ENCODE results near the gene GJB5. TPM values are rescaled to one million over a fixed set of nuclear protein-coding genes. Genes with fewer than 3 reads are reported as not detected.

The GJB5 gene
- total and polyA plus RNA-seq, 10 of the 15 experiments (the other 5 are each of a cell fraction or from before 2014, with no cell fraction given): not detected

- no peak overlapping the region for H3K27ac ChIP-seq (ENCODE audit: control insufficient read depth, insufficient read depth)
- peaks cover 2 to 10% of the 10 kb centered on the region in 2 experiments; a peak in 3 of 4 replicates for H3K27me3 ChIP-seq (replicated peaks in 1 of 2; ENCODE audit: control insufficient read depth in 2 of 2, insufficient read depth in 2 of 2, low read length in 1 of 2)
- WGBS (ENCODE audit: insufficient coverage, insufficient replicate concordance, low lambda C conversion rate, missing lambda C conversion rate): 54% methylated on average over 5 of the region's 5 CpGs
- H3K4me2 ChIP-seq (ENCODE audit: control insufficient read depth, insufficient read depth): no peak overlapping the region
- ChIA-PET SMC1A (ENCODE audit: uncharacterized antibody, unreplicated experiment) (no interaction called here), RAD21 (ENCODE audit: unreplicated experiment) (no interaction called here), CTCF (interaction anchor here (1.2 kb wide), 1 partner anchor 72 kb away, joined by 3 read pairs; no protein-coding TSS in a partner anchor), POLR2A (no interaction called here)
- DNase-seq (ENCODE audit: low read depth, low spot score) (no peak), ATAC-seq (no peak), FAIRE-seq (no peak)
- no TSS peak for BruUV-seq (replicated peaks)
- H3K36me3 ChIP-seq (ENCODE audit: control insufficient read depth in 2 of 2, insufficient read depth in 2 of 2, low read length in 1 of 2): no peaks in the 10 kb centered on the region
- no peaks in the 10 kb centered on the region for H4K20me1 ChIP-seq (ENCODE audit: control insufficient read depth, insufficient read depth)
- in situ Hi-C loops (cut with MboI) (no loop called here), intact Hi-C loops (cut with micrococcal nuclease; ENCODE audit: unreplicated experiment) (no loop called here)
- no peaks in the 10 kb centered on the region for H3K4me1 ChIP-seq (ENCODE audit: control insufficient read depth, insufficient read depth, low read length)
- TF ChIP-seq GABPA (IDR thresholded peaks at IDR 0.05; ENCODE audit: low read depth): no peak
- TF ChIP-seq ZNF24 (IDR thresholded peaks at IDR 0.05): no peak
- no peak for TF ChIP-seq SIN3A (IDR thresholded peaks at IDR 0.05; ENCODE audit: low read depth, low read length)
- TF ChIP-seq YY1 (IDR thresholded peaks at IDR 0.05; ENCODE audit: low read depth, low read length): no peak
- no peak for TF ChIP-seq LARP7 (IDR thresholded peaks at IDR 0.05)
- no peak for TF ChIP-seq MEF2B (IDR thresholded peaks at IDR 0.05; ENCODE audit: partially characterized antibody, poor library complexity, severe bottlenecking)
- no peak for TF ChIP-seq FOS (IDR thresholded peaks at IDR 0.05; ENCODE audit: borderline replicate concordance, extremely low read depth, insufficient read length)
- no peak overlapping the region for H2AFZ ChIP-seq (ENCODE audit: control insufficient read depth, low read depth, low read length)
- H3K4me3 ChIP-seq: no peak overlapping the region
- H3K9me3 ChIP-seq (replicated peaks; ENCODE audit: control insufficient read depth, insufficient read depth, low read length): no peaks in the 10 kb centered on the region
- H3K9ac ChIP-seq (ENCODE audit: control insufficient read depth, insufficient read depth, low read length): no peak overlapping the region
- no peaks in the 10 kb centered on the region for H3K79me2 ChIP-seq (ENCODE audit: control insufficient read depth, insufficient read depth, low read length)
Measured at GRCh38 chr1:34779962-34780361, 25.1 kb downstream of the GJB5 start.

- Histone ChIP-seq H3K36me3 (ENCODE audit: control insufficient read depth in 2 of 2, insufficient read depth in 2 of 2, low read length in 1 of 2) (no peaks in the 10 kb centered on the region), H3K4me2 (ENCODE audit: control insufficient read depth, insufficient read depth) (no peak overlapping the region), H4K20me1 (ENCODE audit: control insufficient read depth, insufficient read depth) (no peaks in the 10 kb centered on the region), H3K4me3 (no peak overlapping the region), H3K79me2 (ENCODE audit: control insufficient read depth, insufficient read depth, low read length) (no peaks in the 10 kb centered on the region), H3K27ac (ENCODE audit: control insufficient read depth, insufficient read depth) (no peak overlapping the region), H3K9ac (ENCODE audit: control insufficient read depth, insufficient read depth, low read length) (no peak overlapping the region), H3K4me1 (ENCODE audit: control insufficient read depth, insufficient read depth, low read length) (no peaks in the 10 kb centered on the region), H3K27me3 (replicated peaks in 1 of 2; ENCODE audit: control insufficient read depth in 2 of 2, insufficient read depth in 2 of 2, low read length in 1 of 2) (peaks cover 2 to 10% of the 10 kb centered on the region in 2 experiments; a peak in 3 of 4 replicates), H3K9me3 (replicated peaks; ENCODE audit: control insufficient read depth, insufficient read depth, low read length) (no peaks in the 10 kb centered on the region), H2AFZ (ENCODE audit: control insufficient read depth, low read depth, low read length) (no peak overlapping the region)
- CTCF ChIA-PET: interaction anchor here (1.2 kb wide), 1 partner anchor 72 kb away, joined by 3 read pairs; no protein-coding TSS in a partner anchor
- in situ Hi-C loops (cut with MboI) (no loop called here), intact Hi-C loops (cut with micrococcal nuclease; ENCODE audit: unreplicated experiment) (no loop called here)
- RAD21 ChIA-PET (ENCODE audit: unreplicated experiment): no interaction called here
- no TSS peak for BruUV-seq (replicated peaks)
- ATAC-seq: no peak
- no peak for DNase-seq (ENCODE audit: low read depth, low spot score)
- no peak for FAIRE-seq
- SMC1A ChIA-PET (ENCODE audit: uncharacterized antibody, unreplicated experiment): no interaction called here
- 55% methylated on average over 2 of the region's 2 CpGs for whole genome bisulfite sequencing (ENCODE audit: insufficient coverage, insufficient replicate concordance, low lambda C conversion rate, missing lambda C conversion rate)
- POLR2A ChIA-PET: no interaction called here
- TF ChIP-seq ZNF622 (IDR thresholded peaks at IDR 0.05) (no peak), SUZ12 (IDR thresholded peaks at IDR 0.05; ENCODE audit: unreplicated experiment) (no peak), RB1 (IDR thresholded peaks at IDR 0.05; ENCODE audit: borderline replicate concordance) (no peak), LARP7 (IDR thresholded peaks at IDR 0.05) (no peak), MYC (IDR thresholded peaks at IDR 0.05; ENCODE audit: insufficient read depth, insufficient read length, insufficient replicate concordance, low read length, severe bottlenecking) (no peak), JUNB (IDR thresholded peaks at IDR 0.05) (no peak)
- TF ChIP-seq, protein P1, sequence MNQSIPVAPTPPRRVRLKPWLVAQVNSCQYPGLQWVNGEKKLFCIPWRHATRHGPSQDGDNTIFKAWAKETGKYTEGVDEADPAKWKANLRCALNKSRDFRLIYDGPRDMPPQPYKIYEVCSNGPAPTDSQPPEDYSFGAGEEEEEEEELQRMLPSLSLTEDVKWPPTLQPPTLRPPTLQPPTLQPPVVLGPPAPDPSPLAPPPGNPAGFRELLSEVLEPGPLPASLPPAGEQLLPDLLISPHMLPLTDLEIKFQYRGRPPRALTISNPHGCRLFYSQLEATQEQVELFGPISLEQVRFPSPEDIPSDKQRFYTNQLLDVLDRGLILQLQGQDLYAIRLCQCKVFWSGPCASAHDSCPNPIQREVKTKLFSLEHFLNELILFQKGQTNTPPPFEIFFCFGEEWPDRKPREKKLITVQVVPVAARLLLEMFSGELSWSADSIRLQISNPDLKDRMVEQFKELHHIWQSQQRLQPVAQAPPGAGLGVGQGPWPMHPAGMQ (IDR thresholded peaks at IDR 0.05; ENCODE audit: borderline replicate concordance): no peak
- TF ChIP-seq, protein P2, sequence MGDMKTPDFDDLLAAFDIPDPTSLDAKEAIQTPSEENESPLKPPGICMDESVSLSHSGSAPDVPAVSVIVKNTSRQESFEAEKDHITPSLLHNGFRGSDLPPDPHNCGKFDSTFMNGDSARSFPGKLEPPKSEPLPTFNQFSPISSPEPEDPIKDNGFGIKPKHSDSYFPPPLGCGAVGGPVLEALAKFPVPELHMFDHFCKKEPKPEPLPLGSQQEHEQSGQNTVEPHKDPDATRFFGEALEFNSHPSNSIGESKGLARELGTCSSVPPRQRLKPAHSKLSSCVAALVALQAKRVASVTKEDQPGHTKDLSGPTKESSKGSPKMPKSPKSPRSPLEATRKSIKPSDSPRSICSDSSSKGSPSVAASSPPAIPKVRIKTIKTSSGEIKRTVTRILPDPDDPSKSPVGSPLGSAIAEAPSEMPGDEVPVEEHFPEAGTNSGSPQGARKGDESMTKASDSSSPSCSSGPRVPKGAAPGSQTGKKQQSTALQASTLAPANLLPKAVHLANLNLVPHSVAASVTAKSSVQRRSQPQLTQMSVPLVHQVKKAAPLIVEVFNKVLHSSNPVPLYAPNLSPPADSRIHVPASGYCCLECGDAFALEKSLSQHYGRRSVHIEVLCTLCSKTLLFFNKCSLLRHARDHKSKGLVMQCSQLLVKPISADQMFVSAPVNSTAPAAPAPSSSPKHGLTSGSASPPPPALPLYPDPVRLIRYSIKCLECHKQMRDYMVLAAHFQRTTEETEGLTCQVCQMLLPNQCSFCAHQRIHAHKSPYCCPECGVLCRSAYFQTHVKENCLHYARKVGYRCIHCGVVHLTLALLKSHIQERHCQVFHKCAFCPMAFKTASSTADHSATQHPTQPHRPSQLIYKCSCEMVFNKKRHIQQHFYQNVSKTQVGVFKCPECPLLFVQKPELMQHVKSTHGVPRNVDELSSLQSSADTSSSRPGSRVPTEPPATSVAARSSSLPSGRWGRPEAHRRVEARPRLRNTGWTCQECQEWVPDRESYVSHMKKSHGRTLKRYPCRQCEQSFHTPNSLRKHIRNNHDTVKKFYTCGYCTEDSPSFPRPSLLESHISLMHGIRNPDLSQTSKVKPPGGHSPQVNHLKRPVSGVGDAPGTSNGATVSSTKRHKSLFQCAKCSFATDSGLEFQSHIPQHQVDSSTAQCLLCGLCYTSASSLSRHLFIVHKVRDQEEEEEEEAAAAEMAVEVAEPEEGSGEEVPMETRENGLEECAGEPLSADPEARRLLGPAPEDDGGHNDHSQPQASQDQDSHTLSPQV (IDR thresholded peaks at IDR 0.05): no peak
Measured at GRCh38 chr1:34780528-34780927, 25.7 kb downstream of the GJB5 start.

Measured in GM12878 (cell line).